Breast epithelium (tissue), 4 donors: ENCODE measurements around the gene LNX1. TPM values are rescaled to one million over a fixed set of nuclear protein-coding genes. Genes with fewer than 3 reads are reported as not detected.
"Not testable (repeated sequence)": the region's sequence is repeated elsewhere in the genome, so short reads cannot be mapped to it uniquely, and the experiment has no call there.

ENCODE experiments used
- DNase-seq, 2 donors: peaks; one replicate each; pipeline ENCODE4 v3.0.0-alpha.2; 2019; ENCODE audit warnings: low spot score in 2 of 2
- H3K27ac ChIP-seq, 2 donors: fragments of 200-600 bp; sonication (generic) in 1 of 2; one replicate each; pipeline ENCODE4 v1.5.1; 2016 to 2019; ENCODE audit warnings: mild to moderate bottlenecking in 1 of 2
- H3K27me3 ChIP-seq, 2 donors: fragments of 200-600 bp; sonication (generic) in 1 of 2; one replicate each; pipeline versions ENCODE4 v1.5.1 to v1.6.0; 2017 to 2019; ENCODE audit warnings: control low read depth in 1 of 2, mild to moderate bottlenecking in 1 of 2
- H3K36me3 ChIP-seq: fragments of 200-600 bp; one replicate; pipeline ENCODE4 v1.5.1; 2019
- H3K4me1 ChIP-seq, 2 donors: fragments of 200-600 bp; sonication (generic); one replicate each; pipeline ENCODE4 v1.5.1; 2016 to 2019; ENCODE audit warnings: control low read depth in 1 of 2
- H3K4me3 ChIP-seq, 3 donors: fragments of 200-600 bp; sonication (generic); 1 replicate in 2 of 3; 2 replicates in 1 of 3; pipeline ENCODE4 v1.5.1; 2016 to 2019; ENCODE audit warnings: mild to moderate bottlenecking in 3 of 3, moderate library complexity in 2 of 3
- H3K9me3 ChIP-seq, 2 donors: fragments of 200-600 bp; sonication (generic) in 1 of 2; one replicate each; pipeline ENCODE4 v1.5.1; 2016 to 2019; ENCODE audit warnings: control low read depth in 1 of 2
- CTCF ChIP-seq, 3 donors: fragments of 450-650 bp; IDR thresholded peaks; one replicate each; pipeline ENCODE4 v1.5.1; 2016 to 2017; ENCODE audit warnings: antibody characterized with exemption in 3 of 3, mild to moderate bottlenecking in 3 of 3, moderate library complexity in 3 of 3
- POLR2A ChIP-seq: fragments of 450-650 bp; IDR thresholded peaks from one replicate; pipeline ENCODE4 v1.6.1; 2016; ENCODE audit warnings: antibody characterized with exemption, mild to moderate bottlenecking, moderate library complexity
- POLR2AphosphoS5 ChIP-seq, 3 donors: sonication (generic); formaldehyde crosslinking; IDR thresholded peaks; one replicate each; pipeline ENCODE4 v1.6.1; 2017; ENCODE audit warnings: antibody characterized with exemption in 3 of 3
- intact Hi-C: fragments of 100-400 bp; cut with DNase I; formaldehyde crosslinking; loops from one replicate; pipeline ENCODE4 v1.15.1; 2023; ENCODE audit warnings: low total_unique reads
- total RNA-seq, 3 donors: library from RNA; depleted of rRNA; stranded (reverse); fragments of >200 nt; gene quantifications; one replicate each; pipeline ENCODE4 v1.1.0, GENCODE V29; 2016

Gene LNX1
- total RNA-seq, 3 donors from 2014 or later = 19.7 to 22.6 (median 22.5) TPM

DNA sequence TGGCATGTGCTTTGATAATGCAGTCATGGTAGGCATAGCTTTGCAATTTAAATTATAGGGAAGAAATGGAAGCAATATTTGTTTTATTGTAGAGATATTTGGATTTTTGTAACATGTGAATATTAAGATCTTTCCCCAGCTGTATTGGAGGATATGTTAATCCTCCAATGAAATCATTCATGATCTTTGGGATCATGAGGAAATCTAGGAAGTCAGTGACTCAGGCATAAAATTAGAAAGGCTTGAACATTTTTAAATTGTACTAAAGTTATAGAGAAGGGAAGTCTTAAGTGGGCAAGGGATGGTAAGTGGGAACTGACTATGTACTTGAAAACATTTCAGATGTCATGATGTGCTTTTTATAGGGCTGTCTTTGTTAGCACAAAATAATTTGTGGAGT is 167.0 kb downstream of the LNX1 start:
- TF ChIP-seq POLR2AphosphoS5 (IDR thresholded peaks at IDR 0.05) = no peak
- no peak for TF ChIP-seq CTCF (IDR thresholded peaks at IDR 0.05)
- no peak for TF ChIP-seq POLR2A
- H3K9me3 ChIP-seq = no peaks in the 10 kb centered on the region
- no peak for DNase-seq
- H3K27me3 ChIP-seq = no peaks in the 10 kb centered on the region
- no peak overlapping the region for H3K4me3 ChIP-seq
- no peaks in the 10 kb centered on the region for H3K36me3 ChIP-seq
- intact Hi-C loops = no loop called here
- H3K4me1 ChIP-seq = no peaks in the 10 kb centered on the region
- no peak overlapping the region for H3K27ac ChIP-seq

- H3K36me3 ChIP-seq = no peaks in the 10 kb centered on the region
- H3K27me3 ChIP-seq = no peaks in the 10 kb centered on the region
- H3K27ac ChIP-seq = no peak overlapping the region
- H3K9me3 ChIP-seq = no peaks in the 10 kb centered on the region
- DNase-seq = no peak
- no peaks in the 10 kb centered on the region for H3K4me1 ChIP-seq
- intact Hi-C loops = no loop called here
- no peak overlapping the region for H3K4me3 ChIP-seq
- TF ChIP-seq POLR2AphosphoS5 (IDR thresholded peaks at IDR 0.05) (no peak), POLR2A (no peak), CTCF (IDR thresholded peaks at IDR 0.05) (no peak)
These were observed 168.9 kb downstream of the LNX1 start for GRCh38 chr4:53422367-53422766.

DNA sequence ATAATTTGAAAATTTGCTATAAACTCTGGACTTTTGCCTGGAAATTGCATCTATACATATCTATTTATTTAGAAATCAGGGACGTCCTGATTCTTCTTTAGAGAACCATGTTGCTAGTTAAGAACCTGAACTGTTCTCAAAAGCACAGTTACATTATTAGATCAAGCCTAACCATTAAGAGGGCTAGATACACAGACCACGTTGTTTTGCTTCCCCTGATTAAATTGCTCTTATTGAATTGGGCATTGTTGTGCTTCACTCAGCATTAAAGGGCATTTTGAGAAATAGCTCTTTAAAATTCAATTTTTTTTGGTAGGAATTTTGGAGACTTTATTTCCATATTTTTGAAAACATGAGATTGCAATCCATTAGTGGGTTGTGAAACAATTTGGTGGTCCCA is 169.5 kb downstream of the LNX1 start:
- Histone ChIP-seq H3K4me3 (no peak overlapping the region), H3K27ac (no peak overlapping the region), H3K4me1 (no peaks in the 10 kb centered on the region), H3K9me3 (no peaks in the 10 kb centered on the region), H3K27me3 (no peaks in the 10 kb centered on the region), H3K36me3 (no peaks in the 10 kb centered on the region)
- DNase-seq = no peak
- TF ChIP-seq POLR2AphosphoS5 (IDR thresholded peaks at IDR 0.05) = no peak
- no peak for TF ChIP-seq POLR2A
- TF ChIP-seq CTCF (IDR thresholded peaks at IDR 0.05) = no peak
- intact Hi-C loops = no loop called here

GRCh38 chr4:53419208-53419607 is 172.1 kb downstream of the LNX1 start:
- Histone ChIP-seq H3K4me1 (no peaks in the 10 kb centered on the region), H3K36me3 (peaks cover 4% of the 10 kb centered on the region), H3K4me3 (no peak overlapping the region), H3K9me3 (no peaks in the 10 kb centered on the region), H3K27ac (no peak overlapping the region), H3K27me3 (no peaks in the 10 kb centered on the region)
- TF ChIP-seq POLR2AphosphoS5 (IDR thresholded peaks at IDR 0.05) (no peak), CTCF (IDR thresholded peaks at IDR 0.05) (no peak), POLR2A (no peak)
- intact Hi-C loops = no loop called here
- no peak for DNase-seq

GRCh38 chr4:53409479-53409878 is 181.8 kb downstream of the LNX1 start:
- H3K4me1 ChIP-seq, H3K9me3 ChIP-seq, H3K27ac ChIP-seq, DNase-seq, H3K27me3 ChIP-seq, intact Hi-C loops, H3K4me3 ChIP-seq, H3K36me3 ChIP-seq: not testable (repeated sequence)

Other genes starting within 250 kb of the LNX1 start
- gene SCFD2, start 225.4 kb downstream of the LNX1 start, total RNA-seq = 10 to 100 TPM; 22.8 to 33.8 (median 25.0) TPM
- gene FIP1L1, start 213.8 kb downstream of the LNX1 start, total RNA-seq = 10 to 100 TPM; 43.7 to 67.5 (median 52.4) TPM